H9 (cell line): ENCODE measurements around the gene CERS5. TPM values are rescaled to one million over a fixed set of nuclear protein-coding genes. Genes with fewer than 3 reads are reported as not detected.

Experiments used
- DNase-seq: peaks from one replicate; pipeline ENCODE4 v3.0.0-alpha.2; 2017
- H2AFZ ChIP-seq: one replicate; pipeline ENCODE4 v1.6.1; 2013; ENCODE audit warnings: mild to moderate bottlenecking, low read length, control low read depth, moderate library complexity
- H2AK5ac ChIP-seq: 2 replicates; pipeline ENCODE4 v1.6.1; 2013; ENCODE audit warnings: low read length, control low read depth, mixed read lengths; ENCODE audit not compliant: insufficient read length
- H2BK120ac ChIP-seq: one replicate; pipeline ENCODE4 v1.6.1; 2013; ENCODE audit warnings: low read depth, mild to moderate bottlenecking, low read length, control low read depth, inconsistent platforms; ENCODE audit not compliant: poor library complexity, severe bottlenecking
- H2BK12ac ChIP-seq: 2 replicates; pipeline ENCODE4 v1.6.1; 2013; ENCODE audit warnings: low read length, control low read depth, mixed read lengths, low read depth; ENCODE audit not compliant: insufficient read length
- H2BK15ac ChIP-seq: 2 replicates; pipeline ENCODE4 v1.6.1; 2013; ENCODE audit warnings: low read depth, low read length, control low read depth
- H2BK20ac ChIP-seq: one replicate; pipeline ENCODE4 v1.6.1; 2013; ENCODE audit warnings: low read depth, mild to moderate bottlenecking, low read length, control low read depth, inconsistent platforms; ENCODE audit not compliant: poor library complexity, severe bottlenecking
- H2BK5ac ChIP-seq: 2 replicates; pipeline ENCODE4 v1.6.1; 2013; ENCODE audit warnings: low read length, control low read depth, mixed read lengths; ENCODE audit not compliant: insufficient read length
- H3K14ac ChIP-seq: 2 replicates; pipeline ENCODE4 v1.6.1; 2013; ENCODE audit warnings: low read length, control low read depth; ENCODE audit not compliant: insufficient read depth
- H3K18ac ChIP-seq: 2 replicates; pipeline ENCODE4 v1.6.1; 2013; ENCODE audit warnings: low read depth, mild to moderate bottlenecking, mixed read lengths, low read length, control low read depth; ENCODE audit not compliant: insufficient read length
- H3K23ac ChIP-seq: 2 replicates; pipeline ENCODE4 v1.6.1; 2013; ENCODE audit warnings: low read length, control low read depth, mixed read lengths, low read depth; ENCODE audit not compliant: insufficient read length
- H3K23me2 ChIP-seq: 2 replicates; pipeline ENCODE4 v1.6.1; 2013; ENCODE audit warnings: low read depth, mild to moderate bottlenecking, mixed read lengths, low read length, control low read depth; ENCODE audit not compliant: insufficient read length, poor library complexity, severe bottlenecking
- H3K27ac ChIP-seq: 2 replicates; pipeline ENCODE4 v1.5.1; 2013; ENCODE audit warnings: low read length, control low read depth, mixed read lengths, low read depth; ENCODE audit not compliant: insufficient read length
- H3K27me3 ChIP-seq: 2 replicates; pipeline ENCODE4 v1.6.1; 2013; ENCODE audit warnings: low read length, control low read depth, inconsistent platforms; ENCODE audit not compliant: insufficient read depth
- H3K4ac ChIP-seq: 2 replicates; pipeline ENCODE4 v1.6.1; 2013; ENCODE audit warnings: low read depth, mild to moderate bottlenecking, control low read depth, inconsistent platforms, low read length, moderate library complexity
- H3K4me1 ChIP-seq: 2 replicates; pipeline ENCODE4 v1.6.1; 2013; ENCODE audit warnings: low read length, control low read depth, inconsistent platforms; ENCODE audit not compliant: insufficient read depth
- H3K4me2 ChIP-seq: 2 replicates; pipeline ENCODE4 v1.6.1; 2013; ENCODE audit warnings: low read length, control low read depth, mixed read lengths; ENCODE audit not compliant: insufficient read length, insufficient read depth
- H3K56ac ChIP-seq: 2 replicates; pipeline ENCODE4 v1.6.1; 2013; ENCODE audit warnings: low read depth, mild to moderate bottlenecking, mixed read lengths, low read length, control low read depth; ENCODE audit not compliant: insufficient read length
- H3K79me1 ChIP-seq: 2 replicates; pipeline ENCODE4 v1.6.1; 2013; ENCODE audit warnings: low read depth, mild to moderate bottlenecking, moderate library complexity, low read length, control low read depth, inconsistent platforms; ENCODE audit not compliant: insufficient read depth, poor library complexity, severe bottlenecking
- H3K79me2 ChIP-seq: 2 replicates; pipeline ENCODE4 v1.6.1; 2013; ENCODE audit warnings: low read length, control low read depth, inconsistent platforms; ENCODE audit not compliant: insufficient read depth
- H3K9ac ChIP-seq: 2 replicates; pipeline ENCODE4 v1.6.1; 2013; ENCODE audit warnings: low read length, control low read depth, mixed read lengths; ENCODE audit not compliant: insufficient read length; ENCODE audit errors: extremely low read depth
- H3K9me3 ChIP-seq: one replicate; pipeline ENCODE4 v1.6.1; 2013; ENCODE audit warnings: low read depth, low read length, inconsistent platforms; ENCODE audit not compliant: control insufficient read depth
- H3T11ph ChIP-seq: one replicate; pipeline ENCODE4 v1.6.1; 2013; ENCODE audit warnings: mild to moderate bottlenecking, low read length, control low read depth, inconsistent platforms
- H4K20me1 ChIP-seq: one replicate; pipeline ENCODE4 v1.6.1; 2013; ENCODE audit not compliant: control insufficient read depth, insufficient read length, insufficient read depth
- H4K5ac ChIP-seq: 2 replicates; pipeline ENCODE4 v1.6.1; 2013; ENCODE audit warnings: low read depth, mild to moderate bottlenecking, mixed read lengths, low read length, control low read depth; ENCODE audit not compliant: insufficient read length
- H4K8ac ChIP-seq: replicated peaks from 2 replicates; pipeline ENCODE4 v1.6.1; 2013; ENCODE audit warnings: low read length, control low read depth, mixed read lengths, low read depth; ENCODE audit not compliant: insufficient read length
- H4K91ac ChIP-seq: 2 replicates; pipeline ENCODE4 v1.6.1; 2013; ENCODE audit warnings: low read depth, mild to moderate bottlenecking, moderate library complexity, mixed read lengths, low read length, control low read depth; ENCODE audit not compliant: insufficient read length
- H3K27ac Mint-ChIP-seq, 3 experiments: 2 replicates in 2 of 3; 3 replicates in 1 of 3; pipeline ENCODE4 v1.8.0; 2020 to 2021; ENCODE audit warnings: mixed read lengths in 3 of 3, mild to moderate bottlenecking in 1 of 3, moderate library complexity in 1 of 3
- H3K27me3 Mint-ChIP-seq: 2 replicates; pipeline ENCODE4 v1.8.0; 2021; ENCODE audit warnings: low read depth, mild to moderate bottlenecking, moderate library complexity, mixed read lengths
- H3K36me3 Mint-ChIP-seq, 3 experiments: 2 replicates in 2 of 3; 3 replicates in 1 of 3; pipeline ENCODE4 v1.8.0; 2020 to 2021; ENCODE audit warnings: low read depth in 3 of 3, mixed read lengths in 3 of 3; ENCODE audit not compliant: insufficient read depth in 1 of 3
- H3K4me1 Mint-ChIP-seq, 2 experiments: 2 replicates each; pipeline ENCODE4 v1.8.0; 2020; ENCODE audit warnings: mixed read lengths in 2 of 2
- H3K4me3 Mint-ChIP-seq, 2 experiments: 2 replicates in 1 of 2; 3 replicates in 1 of 2; pipeline ENCODE4 v1.8.0; 2020 to 2021; ENCODE audit warnings: mild to moderate bottlenecking in 2 of 2, mixed read lengths in 2 of 2, moderate library complexity in 1 of 2
- H3K9me3 Mint-ChIP-seq, 2 experiments: 2 replicates in 1 of 2; 3 replicates in 1 of 2; pipeline ENCODE4 v1.8.0; 2020; ENCODE audit warnings: mild to moderate bottlenecking in 2 of 2, mixed read lengths in 2 of 2, moderate library complexity in 1 of 2
- WGBS: extraction: QIAGEN DNeasy Blood & Tissue Kit; methylation state at CpG from one replicate; pipeline ENCODE4 v1.1.7; 2013; ENCODE audit warnings: missing lambda C conversion rate, low lambda C conversion rate, mixed read lengths; ENCODE audit not compliant: insufficient read length; ENCODE audit errors: extremely low coverage; 5-methylcytosine and 5-hydroxymethylcytosine counted together
- total RNA-seq: library from RNA; stranded (reverse); gene quantifications from 2 replicates; pipeline ENCODE4 v1.2.1, GENCODE V29; 2021
- TF ChIP-seq, protein P1 (sequence below): fragments of 200-600 bp; sonication (generic); conservative IDR thresholded peaks from 3 replicates; pipeline ENCODE4 v1.8.0; 2021; ENCODE audit warnings: antibody characterized with exemption, mild to moderate bottlenecking

CERS5 gene
- total RNA-seq, 1 experiment from 2014 or later = 68.8 TPM

DNA sequence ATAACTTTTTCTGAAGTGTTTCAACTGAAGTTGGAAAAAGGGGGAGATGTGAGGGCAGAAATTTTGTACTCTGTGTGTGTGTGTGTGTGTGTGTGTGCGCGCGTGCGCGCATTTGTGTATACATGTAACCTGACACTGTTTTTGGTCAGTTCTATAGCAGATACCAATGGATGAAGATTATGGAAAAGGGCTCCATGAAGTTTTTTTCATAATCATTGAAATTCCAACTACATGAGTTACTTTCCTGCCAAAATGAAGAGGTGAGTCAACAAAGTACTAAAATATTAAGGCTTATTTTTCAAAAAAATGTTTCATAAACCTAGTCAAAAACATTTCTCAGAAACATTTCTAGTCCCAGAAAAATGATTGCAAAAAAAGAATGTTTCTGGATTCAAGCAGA lies 25.7 kb upstream of the CERS5 start:
- Histone ChIP-seq H3K14ac (no peak overlapping the region), H3K27me3 (no peaks in the 10 kb centered on the region), H4K91ac (no peak overlapping the region), H3T11ph (no peak overlapping the region), H2BK20ac (no peak overlapping the region), H3K23ac (no peak overlapping the region), H2BK15ac (no peak overlapping the region), H2BK120ac (no peak overlapping the region), H2BK5ac (no peak overlapping the region), H4K20me1 (peaks cover 2% of the 10 kb centered on the region), H3K4me2 (no peak overlapping the region), H2AFZ (no peak overlapping the region), H4K8ac (no peak overlapping the region), H3K4ac (no peak overlapping the region), H3K18ac (no peak overlapping the region), H3K4me1 (no peaks in the 10 kb centered on the region), H2BK12ac (no peak overlapping the region), H4K5ac (no peak overlapping the region), H3K56ac (no peak overlapping the region), H3K9me3 (no peaks in the 10 kb centered on the region), H2AK5ac (no peak overlapping the region), H3K9ac (no peak overlapping the region), H3K79me1 (no peaks in the 10 kb centered on the region), H3K79me2 (no peaks in the 10 kb centered on the region), H3K27ac (no peak overlapping the region), H3K23me2 (no peaks in the 10 kb centered on the region)
- Mint-ChIP-seq H3K27me3 (no peaks in the 10 kb centered on the region), H3K36me3 (peaks cover 6 to 47% (median 7%) of the 10 kb centered on the region in 3 experiments; a peak in 6 of 7 replicates), H3K4me1 (no peaks in the 10 kb centered on the region), H3K27ac (no peak overlapping the region), H3K4me3 (no peak overlapping the region), H3K9me3 (no peaks in the 10 kb centered on the region)
- TF ChIP-seq, protein P1, sequence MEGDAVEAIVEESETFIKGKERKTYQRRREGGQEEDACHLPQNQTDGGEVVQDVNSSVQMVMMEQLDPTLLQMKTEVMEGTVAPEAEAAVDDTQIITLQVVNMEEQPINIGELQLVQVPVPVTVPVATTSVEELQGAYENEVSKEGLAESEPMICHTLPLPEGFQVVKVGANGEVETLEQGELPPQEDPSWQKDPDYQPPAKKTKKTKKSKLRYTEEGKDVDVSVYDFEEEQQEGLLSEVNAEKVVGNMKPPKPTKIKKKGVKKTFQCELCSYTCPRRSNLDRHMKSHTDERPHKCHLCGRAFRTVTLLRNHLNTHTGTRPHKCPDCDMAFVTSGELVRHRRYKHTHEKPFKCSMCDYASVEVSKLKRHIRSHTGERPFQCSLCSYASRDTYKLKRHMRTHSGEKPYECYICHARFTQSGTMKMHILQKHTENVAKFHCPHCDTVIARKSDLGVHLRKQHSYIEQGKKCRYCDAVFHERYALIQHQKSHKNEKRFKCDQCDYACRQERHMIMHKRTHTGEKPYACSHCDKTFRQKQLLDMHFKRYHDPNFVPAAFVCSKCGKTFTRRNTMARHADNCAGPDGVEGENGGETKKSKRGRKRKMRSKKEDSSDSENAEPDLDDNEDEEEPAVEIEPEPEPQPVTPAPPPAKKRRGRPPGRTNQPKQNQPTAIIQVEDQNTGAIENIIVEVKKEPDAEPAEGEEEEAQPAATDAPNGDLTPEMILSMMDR = no peak
- no peak for DNase-seq
- WGBS = no CpG with 5 or more reads among the region's 5 CpGs
